Measurements from ENCODE around the gene MAPK7.
"Not testable (repeated sequence)": the region's sequence is repeated elsewhere in the genome, so short reads cannot be mapped to it uniquely, and the experiment has no call there.

Gene MAPK7

GRCh38 chr17:19345067-19345460, 33.2 kb upstream of the MAPK7 start:
- no peak overlapping the region for H3K4me3 ChIP-seq (ENCODE audit: low read depth, low read length)
- H3K9ac ChIP-seq (ENCODE audit: low read depth, low read length), result no peak overlapping the region
- H3K36me3 ChIP-seq (ENCODE audit: control insufficient read depth, insufficient read depth, low read length), result peaks cover 20% of the 10 kb centered on the region
- H3K4me1 ChIP-seq (ENCODE audit: control insufficient read depth, insufficient read depth, low read length), result no peaks in the 10 kb centered on the region
- H3K9me3 ChIP-seq (ENCODE audit: control insufficient read depth, insufficient read depth, low read length), result no peaks in the 10 kb centered on the region
- no peaks in the 10 kb centered on the region for H3K27me3 ChIP-seq (ENCODE audit: control insufficient read depth, insufficient read depth, low read length)

GRCh38 chr17:19345486-19346350, 32.6 kb upstream of the MAPK7 start:
- H3K27me3 ChIP-seq (ENCODE audit: control insufficient read depth, insufficient read depth, low read length), result no peaks in the 10 kb centered on the region
- H3K9me3 ChIP-seq (ENCODE audit: control insufficient read depth, insufficient read depth, low read length), result no peaks in the 10 kb centered on the region
- no peak overlapping the region for H3K9ac ChIP-seq (ENCODE audit: low read depth, low read length)
- H3K4me1 ChIP-seq (ENCODE audit: control insufficient read depth, insufficient read depth, low read length), result no peaks in the 10 kb centered on the region
- H3K4me3 ChIP-seq (ENCODE audit: low read depth, low read length), result no peak overlapping the region
- H3K36me3 ChIP-seq (ENCODE audit: control insufficient read depth, insufficient read depth, low read length), result peaks cover 20% of the 10 kb centered on the region

DNA sequence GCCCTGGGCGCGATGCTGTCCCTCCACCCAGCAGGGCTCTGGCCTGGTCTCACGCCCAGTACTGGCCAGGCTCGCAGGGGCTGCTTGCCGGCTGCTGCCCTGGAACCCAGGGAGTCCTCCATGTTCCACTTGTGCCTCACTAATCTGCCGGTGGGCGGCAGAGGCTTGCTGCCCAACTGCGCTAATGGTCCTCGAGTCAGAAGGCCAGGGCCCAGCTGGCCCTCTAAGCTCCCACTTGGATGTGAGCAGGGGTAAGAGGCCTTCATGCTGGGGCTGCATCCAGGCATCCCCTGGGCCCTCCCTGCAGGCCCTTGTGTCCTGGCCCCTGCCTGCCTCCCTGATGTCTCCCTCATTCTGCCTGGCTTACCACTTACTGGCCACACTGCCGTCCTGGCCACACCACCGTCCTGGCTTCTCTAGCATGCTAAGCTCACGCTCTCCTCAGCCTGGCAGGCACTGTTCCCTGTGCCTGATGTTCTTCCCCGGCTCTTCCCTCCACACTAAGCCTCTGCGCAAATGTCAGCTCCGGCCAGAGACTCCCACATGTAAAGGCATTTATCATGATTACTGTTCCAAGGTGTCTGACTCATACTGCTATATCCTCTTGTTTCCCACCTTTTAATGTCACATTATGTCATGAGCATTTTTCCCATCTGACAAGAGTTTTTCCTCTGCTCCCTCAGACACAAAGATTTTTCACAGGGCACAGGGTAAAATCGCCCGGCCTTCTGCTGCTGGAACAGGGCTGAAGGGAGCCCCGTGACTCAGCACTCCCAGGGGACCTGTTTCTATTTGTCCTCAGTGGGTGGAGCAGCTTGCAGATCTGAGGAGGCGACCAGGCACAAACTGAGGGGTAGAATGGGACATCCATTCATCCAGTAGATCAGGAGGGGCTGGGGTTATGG, 31.7 kb upstream of the MAPK7 start:
- Histone ChIP-seq H3K9me3 (ENCODE audit: control insufficient read depth, insufficient read depth, low read length) (no peaks in the 10 kb centered on the region), H3K36me3 (ENCODE audit: control insufficient read depth, insufficient read depth, low read length) (peaks cover 20% of the 10 kb centered on the region), H3K4me3 (ENCODE audit: low read depth, low read length) (no peak overlapping the region), H3K4me1 (ENCODE audit: control insufficient read depth, insufficient read depth, low read length) (no peaks in the 10 kb centered on the region), H3K27me3 (ENCODE audit: control insufficient read depth, insufficient read depth, low read length) (no peaks in the 10 kb centered on the region), H3K9ac (ENCODE audit: low read depth, low read length) (no peak overlapping the region)

DNA sequence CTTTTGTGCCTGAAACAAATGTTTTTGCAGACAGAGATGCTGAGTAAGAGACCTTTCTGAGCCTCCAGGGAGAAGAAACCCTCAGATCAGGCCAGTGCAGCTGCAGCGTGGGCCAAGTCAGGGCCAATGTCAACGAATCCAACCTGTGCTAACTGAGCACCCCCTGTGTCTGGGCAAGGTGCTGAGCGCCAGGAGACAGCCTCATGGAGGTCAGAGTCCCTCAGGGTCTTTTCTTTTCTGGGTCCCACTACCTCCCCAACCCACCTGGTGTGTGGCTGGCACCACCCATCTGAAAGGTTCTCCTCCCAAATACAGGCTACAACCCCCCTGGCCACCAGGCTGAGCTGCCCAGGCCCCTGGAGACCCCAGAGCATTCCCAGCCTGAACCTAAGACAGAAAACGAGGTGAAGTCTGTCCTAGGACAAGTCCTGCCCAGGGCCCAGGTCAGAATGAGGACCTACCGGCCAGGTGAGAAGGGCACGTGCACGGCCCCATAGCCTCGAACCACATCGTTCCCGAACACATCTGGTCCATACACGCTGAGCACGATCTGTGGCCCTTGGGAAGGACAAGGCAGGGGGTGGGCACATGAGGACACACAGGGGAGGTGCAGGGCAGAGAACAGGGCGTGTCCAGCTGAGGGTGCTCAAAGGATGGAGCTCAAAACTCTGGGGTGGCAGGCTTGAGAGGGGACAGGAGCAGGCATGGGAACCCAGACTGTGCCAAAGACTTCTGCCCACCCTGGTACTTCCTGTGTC, 30.8 kb upstream of the MAPK7 start:
- no peaks in the 10 kb centered on the region for H3K9me3 ChIP-seq (ENCODE audit: control insufficient read depth, insufficient read depth, low read length)
- H3K36me3 ChIP-seq (ENCODE audit: control insufficient read depth, insufficient read depth, low read length), result peaks cover 20% of the 10 kb centered on the region
- no peaks in the 10 kb centered on the region for H3K27me3 ChIP-seq (ENCODE audit: control insufficient read depth, insufficient read depth, low read length)
- H3K9ac ChIP-seq (ENCODE audit: low read depth, low read length), result no peak overlapping the region
- H3K4me1 ChIP-seq (ENCODE audit: control insufficient read depth, insufficient read depth, low read length), result no peaks in the 10 kb centered on the region
- H3K4me3 ChIP-seq (ENCODE audit: low read depth, low read length), result no peak overlapping the region

DNA sequence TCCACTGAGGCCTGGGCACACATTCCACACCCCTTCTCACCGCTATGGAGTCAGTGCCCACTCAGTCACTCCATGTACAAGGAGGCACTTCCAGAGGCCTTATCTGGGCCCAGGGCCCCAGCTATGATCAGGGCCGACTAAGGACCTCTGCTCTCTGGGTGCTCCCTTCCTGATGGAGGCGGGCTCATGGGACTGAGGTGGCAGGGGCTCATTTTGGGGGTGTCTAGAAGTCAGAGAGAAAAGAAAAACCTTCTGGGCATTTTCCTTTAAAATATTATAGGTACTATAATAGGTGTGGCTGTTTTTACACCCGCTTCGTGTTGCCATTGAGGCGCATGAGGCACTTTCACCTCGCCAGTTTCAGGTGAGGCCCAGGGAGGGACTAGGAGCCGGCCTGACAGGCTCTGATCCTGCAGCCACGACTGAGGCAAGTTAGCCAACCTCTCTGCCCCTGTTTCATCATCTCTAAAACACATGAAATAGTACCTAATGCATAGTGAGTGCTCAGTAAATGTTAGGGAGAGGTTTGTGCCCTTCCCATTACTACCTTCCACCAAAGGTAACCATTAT, 30.1 kb upstream of the MAPK7 start:
- no peak overlapping the region for H3K9ac ChIP-seq (ENCODE audit: low read depth, low read length)
- H3K36me3 ChIP-seq (ENCODE audit: control insufficient read depth, insufficient read depth, low read length), result peaks cover 18% of the 10 kb centered on the region

DNA sequence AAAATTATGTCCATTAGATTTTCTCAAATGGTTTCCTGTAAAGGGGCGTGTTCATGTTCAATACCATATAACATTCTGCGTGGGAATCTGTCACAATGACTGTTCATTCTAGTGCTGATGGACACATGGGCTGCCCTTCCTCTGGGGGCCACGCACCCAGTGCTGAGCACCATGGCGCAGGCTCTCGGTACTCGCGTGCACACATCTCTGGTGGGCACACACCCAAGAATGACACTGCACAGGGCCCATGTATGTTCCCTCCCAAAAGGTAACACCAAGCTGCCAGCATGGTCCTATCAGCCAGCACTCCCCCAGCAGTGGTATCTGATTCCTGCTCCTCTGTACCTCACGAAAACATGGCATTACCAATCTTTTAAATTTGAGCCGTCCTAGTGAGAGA, 29.5 kb upstream of the MAPK7 start:
- Histone ChIP-seq H3K4me1 (ENCODE audit: control insufficient read depth, insufficient read depth, low read length) (no peaks in the 10 kb centered on the region), H3K4me3 (ENCODE audit: low read depth, low read length) (no peak overlapping the region), H3K27me3 (ENCODE audit: control insufficient read depth, insufficient read depth, low read length) (no peaks in the 10 kb centered on the region), H3K9ac (ENCODE audit: low read depth, low read length) (no peak overlapping the region), H3K36me3 (ENCODE audit: control insufficient read depth, insufficient read depth, low read length) (peaks cover 14% of the 10 kb centered on the region), H3K9me3 (ENCODE audit: control insufficient read depth, insufficient read depth, low read length) (no peaks in the 10 kb centered on the region)

More for the DNA sequence above, 30.1 kb upstream of the MAPK7 start:
- no peaks in the 10 kb centered on the region for H3K9me3 ChIP-seq (ENCODE audit: control insufficient read depth, insufficient read depth, low read length)
- H3K4me1 ChIP-seq (ENCODE audit: control insufficient read depth, insufficient read depth, low read length), result no peaks in the 10 kb centered on the region
- no peak overlapping the region for H3K4me3 ChIP-seq (ENCODE audit: low read depth, low read length)
- H3K27me3 ChIP-seq (ENCODE audit: control insufficient read depth, insufficient read depth, low read length), result no peaks in the 10 kb centered on the region

- H3K27me3 ChIP-seq (ENCODE audit: control insufficient read depth, insufficient read depth, low read length); H3K9me3 ChIP-seq (ENCODE audit: control insufficient read depth, insufficient read depth, low read length); H3K4me3 ChIP-seq (ENCODE audit: low read depth, low read length); H3K9ac ChIP-seq (ENCODE audit: low read depth, low read length); H3K4me1 ChIP-seq (ENCODE audit: control insufficient read depth, insufficient read depth, low read length); H3K36me3 ChIP-seq (ENCODE audit: control insufficient read depth, insufficient read depth, low read length): not testable (repeated sequence)
Observed at GRCh38 chr17:19353401-19353800, 24.9 kb upstream of the MAPK7 start.

GRCh38 chr17:19354748-19355147, 23.6 kb upstream of the MAPK7 start:
- no peak overlapping the region for H3K4me3 ChIP-seq (ENCODE audit: low read depth, low read length)
- H3K27me3 ChIP-seq (ENCODE audit: control insufficient read depth, insufficient read depth, low read length), result no peaks in the 10 kb centered on the region
- no peak overlapping the region for H3K9ac ChIP-seq (ENCODE audit: low read depth, low read length)
- H3K4me1 ChIP-seq (ENCODE audit: control insufficient read depth, insufficient read depth, low read length), result no peaks in the 10 kb centered on the region
- no peaks in the 10 kb centered on the region for H3K9me3 ChIP-seq (ENCODE audit: control insufficient read depth, insufficient read depth, low read length)
- peaks cover 8% of the 10 kb centered on the region for H3K36me3 ChIP-seq (ENCODE audit: control insufficient read depth, insufficient read depth, low read length)

- Histone ChIP-seq H3K36me3 (ENCODE audit: control insufficient read depth, insufficient read depth, low read length) (peaks cover 13% of the 10 kb centered on the region), H3K4me1 (ENCODE audit: control insufficient read depth, insufficient read depth, low read length) (no peaks in the 10 kb centered on the region), H3K4me3 (ENCODE audit: low read depth, low read length) (no peak overlapping the region), H3K9ac (ENCODE audit: low read depth, low read length) (no peak overlapping the region), H3K9me3 (ENCODE audit: control insufficient read depth, insufficient read depth, low read length) (no peaks in the 10 kb centered on the region), H3K27me3 (ENCODE audit: control insufficient read depth, insufficient read depth, low read length) (no peaks in the 10 kb centered on the region)
Observed at GRCh38 chr17:19357351-19357750, 20.9 kb upstream of the MAPK7 start.

- H3K36me3 ChIP-seq (ENCODE audit: control insufficient read depth, insufficient read depth, low read length), result peaks cover 13% of the 10 kb centered on the region
- H3K27me3 ChIP-seq (ENCODE audit: control insufficient read depth, insufficient read depth, low read length), result no peaks in the 10 kb centered on the region
Observed at GRCh38 chr17:19357761-19358160, 20.5 kb upstream of the MAPK7 start.

DNA sequence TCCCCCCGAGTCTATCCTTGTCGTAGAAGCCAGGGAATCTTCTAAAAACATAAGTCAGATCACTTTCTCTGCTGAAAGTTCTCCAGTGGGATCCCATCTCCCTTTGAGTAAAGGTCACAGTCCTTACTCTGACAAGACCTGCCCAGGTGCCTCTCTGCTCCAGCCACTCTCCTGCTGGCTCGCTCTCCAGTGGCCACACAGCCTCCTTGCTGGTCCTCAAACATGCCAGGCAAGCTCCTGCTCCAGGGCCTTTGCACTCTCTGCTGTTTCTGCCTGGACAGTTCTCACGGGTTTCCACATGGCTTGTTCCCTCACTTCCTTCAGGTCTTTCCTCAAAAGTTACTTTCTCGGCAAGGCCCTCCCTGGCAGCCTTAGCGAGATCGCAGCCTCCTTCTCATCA, 19.1 kb upstream of the MAPK7 start:
- Histone ChIP-seq H3K9me3 (ENCODE audit: control insufficient read depth, insufficient read depth, low read length) (no peaks in the 10 kb centered on the region), H3K9ac (ENCODE audit: low read depth, low read length) (no peak overlapping the region), H3K27me3 (ENCODE audit: control insufficient read depth, insufficient read depth, low read length) (peaks cover 4% of the 10 kb centered on the region), H3K4me3 (ENCODE audit: low read depth, low read length) (no peak overlapping the region), H3K4me1 (ENCODE audit: control insufficient read depth, insufficient read depth, low read length) (peaks cover 3% of the 10 kb centered on the region), H3K36me3 (ENCODE audit: control insufficient read depth, insufficient read depth, low read length) (peaks cover 13% of the 10 kb centered on the region)

More at GRCh38 chr17:19357761-19358160, 20.5 kb upstream of the MAPK7 start:
- H3K4me3 ChIP-seq (ENCODE audit: low read depth, low read length), result no peak overlapping the region
- no peak overlapping the region for H3K9ac ChIP-seq (ENCODE audit: low read depth, low read length)
- no peaks in the 10 kb centered on the region for H3K4me1 ChIP-seq (ENCODE audit: control insufficient read depth, insufficient read depth, low read length)
- H3K9me3 ChIP-seq (ENCODE audit: control insufficient read depth, insufficient read depth, low read length), result no peaks in the 10 kb centered on the region

Measured in iPS-15b (cell line).